Measurements from ENCODE around the gene EXOC3L2. TPM values are rescaled to one million over a fixed set of nuclear protein-coding genes. Genes with fewer than 3 reads are reported as not detected.

Gene EXOC3L2
- total and polyA plus RNA-seq, 10 of the 15 experiments (the other 5 are each of a cell fraction or from before 2014, with no cell fraction given) = not detected

DNA sequence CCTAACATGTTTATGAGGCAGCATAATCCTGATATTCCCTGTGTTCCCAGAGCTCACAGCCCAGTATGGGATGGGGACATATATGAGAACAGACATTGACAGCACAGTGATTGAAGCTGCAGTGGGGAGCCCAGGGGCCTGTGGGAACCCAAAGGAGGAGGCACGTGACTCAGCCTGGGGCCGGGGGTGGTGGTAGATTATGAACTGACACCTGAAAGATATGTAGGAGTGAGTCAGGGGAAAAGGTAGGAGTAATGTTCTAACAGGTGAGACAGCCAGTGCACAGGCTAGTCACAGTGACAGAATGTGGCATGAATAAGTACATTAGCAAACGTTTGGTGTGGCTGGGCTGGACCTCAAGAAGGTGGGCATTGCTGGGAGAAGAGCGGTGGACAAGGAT, 48.5 kb upstream of the EXOC3L2 start:
- no peaks in the 10 kb centered on the region for H3K36me3 ChIP-seq (ENCODE audit: control insufficient read depth in 2 of 2, insufficient read depth in 2 of 2, low read length in 1 of 2)
- ChIA-PET POLR2A (no interaction called here), CTCF (no interaction called here), SMC1A (ENCODE audit: uncharacterized antibody, unreplicated experiment) (no interaction called here), RAD21 (ENCODE audit: unreplicated experiment) (no interaction called here)
- H3K27me3 ChIP-seq (replicated peaks in 1 of 2; ENCODE audit: control insufficient read depth in 2 of 2, insufficient read depth in 2 of 2, low read length in 1 of 2) = no peaks in the 10 kb centered on the region
- no peak overlapping the region for H3K4me2 ChIP-seq (ENCODE audit: control insufficient read depth, insufficient read depth)
- intact Hi-C loops (cut with micrococcal nuclease; ENCODE audit: unreplicated experiment) = no loop called here
- no peak overlapping the region for H3K4me3 ChIP-seq
- BruUV-seq (replicated peaks) = no TSS peak
- no peak for ATAC-seq
- no peak overlapping the region for H3K9ac ChIP-seq (ENCODE audit: control insufficient read depth, insufficient read depth, low read length)
- 50% methylated on average over 4 of the region's 4 CpGs for WGBS (ENCODE audit: insufficient coverage, insufficient replicate concordance, low lambda C conversion rate, missing lambda C conversion rate)
- no peaks in the 10 kb centered on the region for H3K79me2 ChIP-seq (ENCODE audit: control insufficient read depth, insufficient read depth, low read length)
- H3K4me1 ChIP-seq (ENCODE audit: control insufficient read depth, insufficient read depth, low read length) = no peaks in the 10 kb centered on the region
- in situ Hi-C loops (cut with MboI) = no loop called here
- no peak overlapping the region for H2AFZ ChIP-seq (ENCODE audit: control insufficient read depth, low read depth, low read length)
- no peaks in the 10 kb centered on the region for H3K9me3 ChIP-seq (replicated peaks; ENCODE audit: control insufficient read depth, insufficient read depth, low read length)
- no peak for DNase-seq (ENCODE audit: low read depth, low spot score)
- H4K20me1 ChIP-seq (ENCODE audit: control insufficient read depth, insufficient read depth) = no peaks in the 10 kb centered on the region
- TF ChIP-seq SP1 (IDR thresholded peaks at IDR 0.05; ENCODE audit: low read depth, low read length) = no peak
- TF ChIP-seq SIN3A (IDR thresholded peaks at IDR 0.05; ENCODE audit: low read depth, low read length) = no peak
- TF ChIP-seq ATF7 (IDR thresholded peaks at IDR 0.05; ENCODE audit: low read depth) = no peak
- no peak for TF ChIP-seq RBBP5 (conservative IDR thresholded peaks at IDR 0.05)
- TF ChIP-seq CHD4 (IDR thresholded peaks at IDR 0.05) = no peak
- 0 out of 4 replicates have a peak, but pooled peaks of 1 of the 2 experiments have one; percentile 16 for TF ChIP-seq BHLHE40 (IDR thresholded peaks at IDR 0.05; ENCODE audit: borderline replicate concordance in 1 of 2, low read depth in 2 of 2, low read length in 1 of 2)
- TF ChIP-seq ZNF207 (IDR thresholded peaks at IDR 0.05; ENCODE audit: borderline replicate concordance) = no peak
- TF ChIP-seq, protein P1, sequence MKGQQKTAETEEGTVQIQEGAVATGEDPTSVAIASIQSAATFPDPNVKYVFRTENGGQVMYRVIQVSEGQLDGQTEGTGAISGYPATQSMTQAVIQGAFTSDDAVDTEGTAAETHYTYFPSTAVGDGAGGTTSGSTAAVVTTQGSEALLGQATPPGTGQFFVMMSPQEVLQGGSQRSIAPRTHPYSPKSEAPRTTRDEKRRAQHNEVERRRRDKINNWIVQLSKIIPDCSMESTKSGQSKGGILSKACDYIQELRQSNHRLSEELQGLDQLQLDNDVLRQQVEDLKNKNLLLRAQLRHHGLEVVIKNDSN (IDR thresholded peaks at IDR 0.05; ENCODE audit: borderline replicate concordance, extremely low read length, insufficient read depth, low read depth, low read length) = peak; percentile 7
- H3K27ac ChIP-seq (ENCODE audit: control insufficient read depth, insufficient read depth) = no peak overlapping the region
- FAIRE-seq = no peak

DNA sequence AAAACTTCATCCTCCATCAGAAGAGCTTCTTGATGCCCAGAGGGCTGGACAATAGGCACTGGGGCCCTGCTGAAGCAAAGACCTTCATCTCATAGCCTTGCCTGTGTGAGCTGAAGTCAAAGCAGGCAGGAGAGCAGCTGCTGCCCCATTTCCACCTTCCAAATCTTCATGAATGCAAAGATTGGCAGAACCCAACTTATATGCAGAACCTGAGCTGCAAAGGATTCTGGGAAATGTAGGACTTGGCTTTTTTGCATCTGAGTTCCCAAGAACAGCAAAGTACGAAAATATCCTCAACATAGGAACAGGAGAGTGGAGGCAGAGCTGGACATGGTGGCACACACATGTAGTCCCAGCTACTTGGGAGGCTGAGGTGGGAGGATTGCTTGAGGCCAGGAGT, 46.6 kb upstream of the EXOC3L2 start:
- Histone ChIP-seq H2AFZ (ENCODE audit: control insufficient read depth, low read depth, low read length) (no peak overlapping the region), H3K36me3 (ENCODE audit: control insufficient read depth in 2 of 2, insufficient read depth in 2 of 2, low read length in 1 of 2) (no peaks in the 10 kb centered on the region), H3K4me1 (ENCODE audit: control insufficient read depth, insufficient read depth, low read length) (no peaks in the 10 kb centered on the region), H3K27me3 (replicated peaks in 1 of 2; ENCODE audit: control insufficient read depth in 2 of 2, insufficient read depth in 2 of 2, low read length in 1 of 2) (no peaks in the 10 kb centered on the region), H3K27ac (ENCODE audit: control insufficient read depth, insufficient read depth) (no peak overlapping the region), H3K9ac (ENCODE audit: control insufficient read depth, insufficient read depth, low read length) (no peak overlapping the region), H4K20me1 (ENCODE audit: control insufficient read depth, insufficient read depth) (no peaks in the 10 kb centered on the region), H3K9me3 (replicated peaks; ENCODE audit: control insufficient read depth, insufficient read depth, low read length) (no peaks in the 10 kb centered on the region), H3K79me2 (ENCODE audit: control insufficient read depth, insufficient read depth, low read length) (no peaks in the 10 kb centered on the region), H3K4me2 (ENCODE audit: control insufficient read depth, insufficient read depth) (no peak overlapping the region), H3K4me3 (no peak overlapping the region)
- ATAC-seq (no peak), FAIRE-seq (no peak), DNase-seq (ENCODE audit: low read depth, low spot score) (no peak)
- no TSS peak for BruUV-seq (replicated peaks)
- 88% methylated on average over 1 of the region's 1 CpG for WGBS (ENCODE audit: insufficient coverage, insufficient replicate concordance, low lambda C conversion rate, missing lambda C conversion rate)
- ChIA-PET POLR2A (no interaction called here), CTCF (no interaction called here), RAD21 (ENCODE audit: unreplicated experiment) (no interaction called here), SMC1A (ENCODE audit: uncharacterized antibody, unreplicated experiment) (no interaction called here)
- intact Hi-C loops (cut with micrococcal nuclease; ENCODE audit: unreplicated experiment) (no loop called here), in situ Hi-C loops (cut with MboI) (no loop called here)
- TF ChIP-seq ZBED1 (IDR thresholded peaks at IDR 0.05; ENCODE audit: borderline replicate concordance) (no peak), KDM1A (IDR thresholded peaks at IDR 0.05; ENCODE audit: borderline replicate concordance) (no peak), ZNF217 (IDR thresholded peaks at IDR 0.05) (no peak), STAT3 (IDR thresholded peaks at IDR 0.05; ENCODE audit: low read depth, low read length) (no peak), RFX5 (IDR thresholded peaks at IDR 0.05; ENCODE audit: low read depth, low read length) (no peak), TCF3 (IDR thresholded peaks at IDR 0.05; ENCODE audit: borderline replicate concordance, insufficient read depth, low read depth, low read length) (no peak)
- TF ChIP-seq, protein P2, sequence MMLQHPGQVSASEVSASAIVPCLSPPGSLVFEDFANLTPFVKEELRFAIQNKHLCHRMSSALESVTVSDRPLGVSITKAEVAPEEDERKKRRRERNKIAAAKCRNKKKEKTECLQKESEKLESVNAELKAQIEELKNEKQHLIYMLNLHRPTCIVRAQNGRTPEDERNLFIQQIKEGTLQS (IDR thresholded peaks at IDR 0.05; ENCODE audit: borderline replicate concordance, extremely low read depth, low read depth, low read length) = no peak
- TF ChIP-seq, protein P3, sequence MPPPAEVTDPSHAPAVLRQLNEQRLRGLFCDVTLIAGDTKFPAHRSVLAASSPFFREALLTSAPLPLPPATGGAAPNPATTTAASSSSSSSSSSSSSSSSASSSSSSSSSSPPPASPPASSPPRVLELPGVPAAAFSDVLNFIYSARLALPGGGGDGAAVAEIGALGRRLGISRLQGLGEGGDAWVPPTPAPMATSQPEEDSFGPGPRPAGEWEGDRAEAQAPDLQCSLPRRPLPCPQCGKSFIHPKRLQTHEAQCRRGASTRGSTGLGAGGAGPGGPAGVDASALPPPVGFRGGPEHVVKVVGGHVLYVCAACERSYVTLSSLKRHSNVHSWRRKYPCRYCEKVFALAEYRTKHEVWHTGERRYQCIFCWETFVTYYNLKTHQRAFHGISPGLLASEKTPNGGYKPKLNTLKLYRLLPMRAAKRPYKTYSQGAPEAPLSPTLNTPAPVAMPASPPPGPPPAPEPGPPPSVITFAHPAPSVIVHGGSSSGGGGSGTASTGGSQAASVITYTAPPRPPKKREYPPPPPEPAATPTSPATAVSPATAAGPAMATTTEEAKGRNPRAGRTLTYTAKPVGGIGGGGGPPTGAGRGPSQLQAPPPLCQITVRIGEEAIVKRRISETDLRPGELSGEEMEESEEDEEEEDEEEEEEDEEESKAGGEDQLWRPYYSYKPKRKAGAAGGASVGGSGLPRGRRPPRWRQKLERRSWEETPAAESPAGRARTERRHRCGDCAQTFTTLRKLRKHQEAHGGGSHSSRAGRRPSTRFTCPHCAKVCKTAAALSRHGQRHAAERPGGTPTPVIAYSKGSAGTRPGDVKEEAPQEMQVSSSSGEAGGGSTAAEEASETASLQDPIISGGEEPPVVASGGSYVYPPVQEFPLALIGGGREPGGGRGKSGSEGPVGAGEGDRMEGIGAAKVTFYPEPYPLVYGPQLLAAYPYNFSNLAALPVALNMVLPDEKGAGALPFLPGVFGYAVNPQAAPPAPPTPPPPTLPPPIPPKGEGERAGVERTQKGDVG (CRISPR knock-in tag; IDR thresholded peaks at IDR 0.05) = no peak

Data from GM12878 (cell line).